Activated CD4-positive, alpha-beta T cell treated with anti-CD3 and anti-CD28 coated beads for 36 hours (primary cell): ENCODE results near the gene TEX13D. TPM values are rescaled to one million over a fixed set of nuclear protein-coding genes. Genes with fewer than 3 reads are reported as not detected.

Experiments used
- total RNA-seq, 2 experiments: library from RNA; stranded (reverse); gene quantifications; one replicate each; pipeline ENCODE4 v1.2.3, GENCODE V29; 2021

The TEX13D gene
- total RNA-seq, 2 experiments from 2014 or later, result not detected

Other genes with a start within 250 kb of the TEX13D start
- gene SH2D1A, start 13.9 kb downstream of the TEX13D start, total RNA-seq, result 10 to 100 TPM; 26.8 to 32.5 TPM